Keratinocyte (primary cell): ENCODE measurements around the gene NR3C2. TPM values are rescaled to one million over a fixed set of nuclear protein-coding genes. Genes with fewer than 3 reads are reported as not detected.

ENCODE experiments used
- DNase-seq: peaks from one replicate; pipeline ENCODE4 v3.0.0-alpha.2; 2011; ENCODE audit warnings: low read depth, missing footprints, low spot score
- FAIRE-seq: peaks from 2 replicates; lab custom pipeline; 2011; peaks lifted over from hg19 to GRCh38; lab: Jason Lieb, UNC
- H2AFZ ChIP-seq: 2 replicates; pipeline ENCODE4 v1.6.0; 2012; ENCODE audit warnings: low read length, control low read depth, inconsistent platforms; ENCODE audit not compliant: control insufficient read depth
- H3K27ac ChIP-seq: 2 replicates; pipeline ENCODE4 v1.5.1; 2011; ENCODE audit warnings: low read length; ENCODE audit not compliant: control insufficient read depth, insufficient read depth
- H3K27me3 ChIP-seq: 3 replicates; pipeline ENCODE4 v1.6.0; 2011; ENCODE audit warnings: low read length; ENCODE audit not compliant: control insufficient read depth, insufficient read depth; ENCODE audit errors: extremely low read depth
- H3K36me3 ChIP-seq, 2 experiments: 2 replicates in 1 of 2; 3 replicates in 1 of 2; pipeline ENCODE4 v1.5.1; 2011; ENCODE audit warnings: low read length in 2 of 2, mild to moderate bottlenecking in 1 of 2; ENCODE audit not compliant: control insufficient read depth in 2 of 2, insufficient read depth in 2 of 2; ENCODE audit errors: extremely low read depth in 1 of 2
- H3K4me1 ChIP-seq: 3 replicates; pipeline ENCODE4 v1.5.1; 2011; ENCODE audit warnings: low read length; ENCODE audit not compliant: control insufficient read depth, insufficient read depth; ENCODE audit errors: extremely low read depth
- H3K4me2 ChIP-seq: 3 replicates; pipeline ENCODE4 v1.6.0; 2011; ENCODE audit warnings: low read depth, low read length; ENCODE audit not compliant: control insufficient read depth, insufficient read depth; ENCODE audit errors: extremely low read depth
- H3K4me3 ChIP-seq, 3 experiments: fragments of 200-600 bp in 1 of 3; sonication (generic) in 1 of 3; 2 replicates in 2 of 3; 3 replicates in 1 of 3; pipeline ENCODE4 v1.5.1; 2011 to 2016; ENCODE audit warnings: low read length in 3 of 3, mild to moderate bottlenecking in 3 of 3, control low read depth in 2 of 3, inconsistent platforms in 1 of 3, low read depth in 1 of 3, mixed read lengths in 1 of 3, mixed run types in 1 of 3, moderate library complexity in 1 of 3; ENCODE audit not compliant: control insufficient read depth in 2 of 3, insufficient read depth in 2 of 3; ENCODE audit errors: extremely low read depth in 1 of 3
- H3K79me2 ChIP-seq: 2 replicates; pipeline ENCODE4 v1.6.0; 2012; ENCODE audit warnings: low read length; ENCODE audit not compliant: control insufficient read depth, insufficient read depth
- H3K9ac ChIP-seq: 3 replicates; pipeline ENCODE4 v1.6.0; 2011; ENCODE audit warnings: low read length; ENCODE audit not compliant: control insufficient read depth, insufficient read depth; ENCODE audit errors: extremely low read depth
- H3K9me1 ChIP-seq: 3 replicates; pipeline ENCODE4 v1.6.0; 2011; ENCODE audit warnings: low read length; ENCODE audit not compliant: control insufficient read depth, insufficient read depth; ENCODE audit errors: extremely low read depth
- H3K9me3 ChIP-seq: 2 replicates; pipeline ENCODE4 v1.5.1; 2012; ENCODE audit warnings: low read depth, low read length; ENCODE audit not compliant: control insufficient read depth
- H4K20me1 ChIP-seq: 3 replicates; pipeline ENCODE4 v1.6.0; 2011; ENCODE audit warnings: low read length; ENCODE audit not compliant: control insufficient read depth, insufficient read depth; ENCODE audit errors: extremely low read depth
- CTCF ChIP-seq, 3 experiments: IDR thresholded peaks in 1 of 3; conservative IDR thresholded peaks in 1 of 3; optimal IDR thresholded peaks in 1 of 3; 2 replicates in 2 of 3; 3 replicates in 1 of 3; pipeline versions ENCODE3 to v1.5.1; 2011; ENCODE audit warnings: low read length in 3 of 3, mild to moderate bottlenecking in 3 of 3, moderate library complexity in 2 of 3, control low read depth in 1 of 3, inconsistent platforms in 1 of 3; ENCODE audit not compliant: insufficient read depth in 2 of 3; ENCODE audit errors: extremely low read depth in 1 of 3
- EZH2 ChIP-seq: IDR thresholded peaks from one replicate; pipeline ENCODE4 v1.6.1; 2012; ENCODE audit warnings: inconsistent platforms, mild to moderate bottlenecking, low read length, moderate library complexity
- dilution Hi-C: fragments of 300-500 bp; cut with MboI; formaldehyde crosslinking; loops from one replicate; pipeline ENCODE4 v1.7.0; 2020; ENCODE audit warnings: low sequenced_read_pairs; ENCODE audit not compliant: extremely low pct_ligation_motif_present
- polyA plus RNA-seq, 5 experiments: library from polyadenylated mRNA; depleted of rRNA in 3 of 5; stranded (reverse) in 3 of 5; stranded (forward) in 1 of 5; unstranded in 1 of 5; fragments of >200 nt; gene quantifications; 1 replicate in 1 of 5; 2 replicates in 3 of 5; 3 replicates in 1 of 5; pipeline versions ENCODE4 v1.2.1 to v1.2.3, GENCODE V29; 2011 to 2012; ENCODE audit warnings: missing spikeins in 2 of 5, low read depth in 1 of 5, low replicate concordance in 1 of 5

The NR3C2 gene
- polyA plus RNA-seq, 1 donor (not counting 4 experiments of a cell fraction or from before 2014, with no cell fraction given), result 1.5 TPM

- peaks cover 8% of the 10 kb centered on the region for H3K4me1 ChIP-seq
- no peaks in the 10 kb centered on the region for H3K9me1 ChIP-seq
- peak overlapping the region; percentile 81 to 86 (median 83) for H3K4me3 ChIP-seq
- H3K9ac ChIP-seq, result no peak overlapping the region
- H3K27ac ChIP-seq, result no peak overlapping the region
- no peaks in the 10 kb centered on the region for H3K36me3 ChIP-seq
- H3K4me2 ChIP-seq, result peak overlapping the region; percentile 94
- H3K79me2 ChIP-seq, result no peaks in the 10 kb centered on the region
- no peak for DNase-seq
- H4K20me1 ChIP-seq, result no peaks in the 10 kb centered on the region
- peak; percentile 61 for FAIRE-seq
- no peaks in the 10 kb centered on the region for H3K9me3 ChIP-seq
- peak overlapping the region; percentile 71 for H2AFZ ChIP-seq
- dilution Hi-C loops, result no loop called here
- no peak for TF ChIP-seq CTCF (optimal IDR thresholded peaks at IDR 0.05 in 1 of 3, IDR thresholded peaks at IDR 0.05 in 1 of 3, conservative IDR thresholded peaks at IDR 0.05 in 1 of 3; ENCODE audit: extremely low read depth in 1 of 3, insufficient read depth in 2 of 3, low read length in 3 of 3)
- peak; percentile 54 for TF ChIP-seq EZH2
- H3K27me3 ChIP-seq, result peaks cover 17% of the 10 kb centered on the region
These were observed 609 bp downstream of the NR3C2 start for GRCh38 chr4:148441624-148441985.

- H3K4me1 ChIP-seq, result peaks cover 8% of the 10 kb centered on the region
- no peaks in the 10 kb centered on the region for H4K20me1 ChIP-seq
- no peak overlapping the region for H2AFZ ChIP-seq
- no peaks in the 10 kb centered on the region for H3K36me3 ChIP-seq
- no peaks in the 10 kb centered on the region for H3K9me3 ChIP-seq
- no peaks in the 10 kb centered on the region for H3K9me1 ChIP-seq
- H3K9ac ChIP-seq, result no peak overlapping the region
- FAIRE-seq, result no peak
- peaks cover 5% of the 10 kb centered on the region for H3K27me3 ChIP-seq
- no peak overlapping the region for H3K4me2 ChIP-seq
- TF ChIP-seq EZH2 (no peak), CTCF (optimal IDR thresholded peaks at IDR 0.05 in 1 of 3, IDR thresholded peaks at IDR 0.05 in 1 of 3, conservative IDR thresholded peaks at IDR 0.05 in 1 of 3; ENCODE audit: extremely low read depth in 1 of 3, insufficient read depth in 2 of 3, low read length in 3 of 3) (peak in 1 of 3 experiments; percentile 33)
- H3K4me3 ChIP-seq, result no peak overlapping the region
- no peaks in the 10 kb centered on the region for H3K79me2 ChIP-seq
- no peak overlapping the region for H3K27ac ChIP-seq
- no peak for DNase-seq
- dilution Hi-C loops, result no loop called here
These were observed 4.2 kb downstream of the NR3C2 start for GRCh38 chr4:148438047-148438446.
